Stimulated activated naive CD4-positive, alpha-beta T cell (primary cell): ENCODE results near the gene TMEM131.
"Not testable (repeated sequence)": the region's sequence is repeated elsewhere in the genome, so short reads cannot be mapped to it uniquely, and the experiment has no call there.

ENCODE experiments used
- DNase-seq, 6 experiments: peaks; one replicate each; lab custom pipeline; 2025; lab: John Stamatoyannopoulos, UW

TMEM131 gene

DNA sequence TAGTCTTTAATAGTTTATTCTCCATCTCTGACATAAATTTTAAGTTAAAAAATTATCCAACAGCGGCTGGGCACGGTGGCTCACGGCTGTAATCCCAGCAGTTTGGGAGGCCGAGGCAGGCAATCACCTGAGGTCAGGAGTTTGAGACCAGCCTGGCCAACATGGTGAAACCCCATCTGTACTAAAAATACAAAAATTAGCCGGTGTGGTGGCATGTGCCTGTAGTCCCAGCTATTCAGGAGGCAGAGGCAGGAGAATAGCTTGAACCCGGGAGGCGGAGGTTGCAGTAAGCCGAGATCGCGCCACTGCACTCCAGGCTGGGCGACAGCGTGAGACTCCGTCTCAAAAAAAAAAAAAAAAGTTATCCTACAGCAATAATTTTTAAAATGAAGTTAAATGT lies 39.0 kb downstream of the TMEM131 start:
- not testable (repeated sequence) for DNase-seq

DNA sequence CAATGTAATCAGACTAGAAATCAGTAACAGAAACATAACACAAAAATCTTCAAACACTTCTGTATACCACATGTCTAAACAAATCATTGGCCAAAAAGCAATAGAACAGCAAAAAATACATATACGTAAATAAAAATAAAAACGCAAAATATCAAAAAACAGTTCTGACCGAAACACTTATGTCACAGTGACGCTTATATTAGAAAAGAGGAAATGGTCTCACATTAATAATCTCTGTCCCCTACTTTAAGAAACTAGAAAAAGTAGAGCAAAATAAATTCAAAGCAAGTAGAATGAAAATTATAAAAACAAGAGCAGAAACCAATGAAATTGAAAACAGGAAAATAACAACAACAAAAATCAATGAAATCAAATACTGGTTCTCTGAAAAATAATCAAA lies 41.9 kb downstream of the TMEM131 start:
- DNase-seq: no peak

DNA sequence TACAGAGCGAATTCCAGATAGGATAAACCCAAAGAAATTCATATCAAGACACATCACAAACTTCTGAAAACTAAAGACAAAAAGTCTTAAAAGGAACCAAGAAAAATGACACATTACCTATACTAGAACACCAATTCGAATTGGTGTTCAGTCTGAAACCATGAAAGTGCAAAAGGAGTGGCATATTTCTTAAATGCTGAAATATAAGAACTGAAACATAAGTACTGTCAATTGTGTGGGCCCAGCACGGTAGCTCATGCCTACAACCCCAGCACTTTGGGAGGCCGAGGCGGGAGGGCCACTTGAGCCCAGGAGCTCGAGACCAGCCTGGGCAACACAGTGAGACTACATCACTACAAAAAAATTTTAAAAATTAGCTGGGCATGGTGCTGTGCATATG lies 43.4 kb downstream of the TMEM131 start:
- no peak for DNase-seq

DNA sequence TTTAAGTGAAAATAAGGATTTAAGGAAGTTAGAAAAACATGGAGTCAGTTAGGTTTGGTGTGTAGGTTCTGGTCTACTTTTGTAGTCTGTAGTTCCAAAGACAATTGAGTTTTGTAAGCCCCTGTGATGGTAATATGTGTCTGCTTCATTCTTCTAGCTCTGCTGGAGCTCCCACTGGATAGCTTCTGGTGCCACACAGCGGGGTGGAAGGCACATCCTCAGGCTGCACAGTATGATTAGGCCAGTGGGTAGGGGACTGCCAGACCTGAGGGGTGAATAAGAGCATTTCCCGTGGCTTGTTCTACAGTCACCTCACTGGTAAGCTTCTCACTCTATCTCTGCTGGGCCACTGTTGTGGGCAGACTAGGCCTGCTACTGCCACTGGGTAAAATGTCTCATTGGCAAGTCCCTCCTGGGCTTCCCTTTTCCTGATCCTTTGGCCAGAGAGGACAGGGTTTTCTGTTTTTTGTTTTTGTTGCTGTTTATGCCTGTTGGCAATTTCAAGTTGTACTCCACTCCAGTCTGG lies 44.5 kb downstream of the TMEM131 start:
- DNase-seq: no peak

DNA sequence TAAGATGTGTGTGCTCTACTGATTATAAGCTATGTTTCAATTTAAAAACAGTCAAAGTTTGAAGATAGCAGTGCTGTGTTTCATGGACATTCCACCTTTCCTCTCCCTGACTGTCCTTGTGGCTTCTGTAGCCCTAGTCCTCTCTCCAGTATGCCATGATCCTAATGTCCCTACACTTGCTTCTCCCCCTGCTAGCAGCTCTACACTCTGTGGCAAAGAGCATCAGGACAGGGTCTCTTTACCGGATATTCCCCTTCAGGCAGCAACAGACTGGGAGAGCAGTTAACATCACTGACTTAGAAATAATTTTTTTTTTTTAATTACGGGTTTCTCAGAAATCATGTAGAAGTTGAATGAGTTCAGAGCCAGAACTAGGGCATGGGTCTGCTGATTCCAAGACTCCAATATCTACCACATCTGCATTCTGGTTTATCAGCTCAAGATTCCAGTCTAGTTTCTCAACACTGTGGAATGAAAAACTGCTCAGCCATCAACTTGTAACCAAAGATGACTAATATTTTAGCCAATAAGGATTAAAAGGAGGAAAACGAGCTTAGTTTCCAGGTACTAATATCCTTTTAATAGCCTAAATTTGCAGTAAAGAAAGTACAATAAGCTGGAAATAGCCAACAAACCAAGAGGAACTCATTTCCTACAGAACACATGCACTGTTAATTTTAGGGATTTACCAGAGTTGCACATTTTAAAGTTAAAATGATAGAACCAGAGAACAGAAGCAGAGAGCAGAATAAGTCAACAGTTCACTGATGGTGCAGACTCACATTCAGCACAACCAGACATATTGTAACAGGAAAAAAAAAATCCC lies 45.2 kb downstream of the TMEM131 start:
- DNase-seq: no peak

DNA sequence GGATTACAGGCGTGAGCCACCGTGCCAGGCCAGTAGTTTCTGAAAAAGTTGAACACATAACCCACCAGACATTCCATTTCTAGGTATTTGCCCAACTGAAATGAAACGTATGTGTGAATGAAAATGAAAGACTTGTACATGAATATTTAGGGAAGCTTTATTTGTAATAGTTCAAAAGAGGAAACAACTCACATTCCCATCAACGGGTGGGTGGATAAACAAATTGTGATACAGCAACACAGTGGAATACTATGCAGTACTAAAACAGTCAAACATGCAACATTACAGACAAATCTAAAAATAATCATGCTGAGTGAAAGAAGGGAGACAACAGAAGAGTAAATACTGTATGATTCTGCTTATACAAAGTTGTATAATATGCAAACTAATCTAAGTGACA lies 46.8 kb downstream of the TMEM131 start:
- no peak for DNase-seq

DNA sequence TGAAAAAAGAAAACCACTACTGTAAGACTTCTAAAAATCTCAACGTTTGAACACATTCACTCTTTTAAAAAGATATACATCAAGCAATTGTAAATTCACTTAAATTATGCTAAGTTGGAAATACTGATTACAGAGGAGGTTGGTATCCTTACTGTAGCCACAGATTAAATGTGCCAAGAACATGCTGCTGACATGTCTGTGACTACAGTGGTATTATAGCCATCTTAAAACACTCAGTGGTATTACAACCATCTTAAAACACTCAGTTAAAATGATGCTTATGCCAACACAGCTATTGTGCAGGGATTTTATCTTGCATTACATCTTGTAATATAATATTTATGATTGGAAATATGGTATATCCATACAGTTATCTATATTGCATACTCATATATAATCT lies 50.0 kb downstream of the TMEM131 start:
- no peak for DNase-seq

DNA sequence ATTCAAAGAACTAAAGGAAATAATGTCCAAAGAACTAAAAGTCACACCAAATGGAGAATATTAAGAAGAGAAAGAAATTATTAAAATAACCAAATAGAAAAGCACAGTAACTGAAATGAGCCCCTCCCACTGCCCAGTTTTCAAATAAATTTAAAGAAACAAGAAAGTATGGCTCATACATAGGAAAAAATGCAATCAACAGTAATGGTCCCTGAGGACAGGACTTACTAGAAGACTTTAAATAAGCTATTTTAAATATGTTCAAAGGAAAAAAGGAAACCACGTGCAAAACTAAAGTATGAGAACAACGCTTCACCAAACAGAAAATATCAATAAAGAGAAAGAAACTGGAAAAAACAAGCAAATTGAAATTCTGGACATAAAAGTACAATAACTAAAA lies 58.9 kb downstream of the TMEM131 start:
- DNase-seq: no peak

DNA sequence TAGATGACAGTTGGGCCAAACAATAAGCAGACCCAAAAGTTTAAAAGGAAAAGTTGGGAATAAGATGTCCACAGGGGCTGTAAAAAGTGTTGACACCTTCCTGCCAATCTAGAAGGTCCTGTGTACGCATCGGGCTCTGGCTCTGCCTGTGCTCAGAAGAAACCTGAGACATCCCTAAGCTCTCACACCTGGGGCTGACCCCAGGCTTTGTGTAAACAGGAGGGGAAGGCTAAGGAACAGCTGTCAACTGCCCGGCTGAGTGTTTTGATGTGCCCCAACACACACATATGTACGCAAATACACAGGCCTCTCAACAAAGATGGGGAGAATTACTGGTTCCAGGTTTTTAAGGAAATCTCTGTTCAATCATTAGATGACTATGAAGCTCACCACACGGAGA lies 59.5 kb downstream of the TMEM131 start:
- no peak for DNase-seq

DNA sequence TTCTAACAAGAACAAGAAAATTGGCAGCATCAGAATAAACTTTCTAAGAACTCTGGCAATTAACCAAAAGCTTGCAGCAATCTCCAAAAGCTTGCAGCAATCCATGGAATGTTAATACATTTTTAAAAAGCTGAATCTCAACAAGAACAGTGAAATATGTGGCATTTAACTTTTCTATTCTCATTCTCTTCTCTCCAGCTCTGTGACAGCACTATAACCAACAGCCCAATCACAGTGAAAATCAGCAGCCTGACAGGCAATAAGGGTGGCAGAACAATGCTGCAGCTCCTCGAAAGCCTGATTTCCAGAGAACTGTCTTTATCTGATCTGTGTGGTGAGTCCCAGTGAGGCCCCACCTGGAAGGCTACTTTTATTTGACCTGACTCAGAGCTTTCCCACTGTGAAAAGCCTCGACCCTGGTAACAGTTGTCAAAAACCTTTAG lies 60.0 kb downstream of the TMEM131 start:
- no peak for DNase-seq

DNA sequence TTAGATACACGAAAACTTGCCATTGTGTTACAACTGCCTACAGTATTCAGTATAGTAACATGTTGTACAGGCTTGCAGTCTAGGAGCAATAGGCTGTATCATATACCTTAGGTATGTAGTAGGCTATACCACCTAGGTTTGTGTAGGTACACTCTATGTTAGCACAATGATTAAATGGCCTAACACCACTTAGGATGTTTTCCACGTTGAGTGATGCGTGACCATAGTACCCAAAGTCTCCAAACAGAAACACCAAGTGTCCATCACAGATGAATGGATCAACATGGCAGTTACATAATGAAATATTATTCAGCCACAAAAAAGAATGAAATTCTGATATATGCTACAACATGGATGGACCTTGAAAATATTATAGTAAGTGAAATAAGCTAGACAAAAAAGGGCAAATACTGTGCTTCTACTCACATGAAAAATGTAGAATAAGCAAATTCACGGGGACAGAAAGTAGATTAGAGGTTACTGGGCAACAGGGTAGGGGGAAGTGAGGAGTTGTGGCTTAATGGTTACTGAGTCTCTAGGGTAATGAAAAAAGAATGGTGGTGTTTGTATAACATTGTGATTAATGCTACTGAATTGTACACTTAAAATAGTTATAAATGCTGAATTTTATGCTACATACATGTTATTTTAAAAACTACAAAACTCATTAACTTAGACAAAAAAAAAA lies 62.6 kb downstream of the TMEM131 start:
- no peak for DNase-seq

DNA sequence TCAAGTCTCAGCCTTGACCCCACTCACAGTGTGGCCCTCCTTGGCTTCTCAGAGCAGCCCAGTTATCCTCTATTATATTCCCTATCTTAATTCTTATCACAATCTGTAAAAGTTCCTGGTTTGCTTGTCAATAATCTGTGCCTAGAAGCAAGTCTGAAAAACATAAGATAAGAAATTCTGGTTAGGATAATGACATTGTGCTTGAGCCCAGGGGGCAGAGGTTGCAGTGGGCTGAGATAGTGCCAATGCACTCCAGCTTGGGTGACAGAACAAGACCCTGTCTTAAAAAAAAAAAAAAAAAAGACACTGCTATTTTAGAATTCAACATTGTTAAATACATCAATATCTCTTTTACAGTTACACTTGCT lies 63.9 kb downstream of the TMEM131 start:
- no peak for DNase-seq

DNA sequence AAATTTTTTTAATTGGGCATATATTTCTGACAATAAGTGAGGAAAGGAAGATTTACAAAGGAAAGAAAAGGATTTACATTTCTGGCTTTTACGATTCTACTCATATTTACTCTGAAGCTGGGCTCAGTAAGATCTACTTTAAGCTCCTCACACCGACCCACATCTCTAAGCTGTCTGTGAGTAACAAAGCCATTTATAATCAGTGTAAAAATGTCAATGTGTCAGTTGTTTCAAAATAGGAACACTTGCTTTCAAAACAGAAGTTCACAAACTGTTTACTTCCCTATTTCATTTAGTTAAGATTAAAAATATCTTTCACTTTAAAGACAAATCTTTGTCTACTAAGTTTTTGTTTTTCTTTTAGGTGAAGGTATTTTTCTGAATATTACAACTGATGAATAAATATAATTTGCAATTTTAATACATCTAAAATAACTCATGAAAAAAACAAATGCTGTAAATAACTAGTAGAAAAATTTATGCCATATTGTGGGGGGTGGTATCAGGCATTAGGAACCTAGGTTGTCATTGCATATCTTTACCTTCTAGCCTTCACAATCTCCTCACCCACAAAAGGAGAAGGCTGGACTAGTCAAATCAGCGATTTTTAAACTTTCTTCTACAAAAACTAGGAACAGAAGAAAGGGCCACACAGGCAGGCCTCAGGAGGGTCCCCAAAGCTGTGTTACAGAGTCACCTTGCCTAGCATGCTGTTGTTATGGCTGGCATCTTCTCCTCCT lies 64.5 kb downstream of the TMEM131 start:
- no peak for DNase-seq

DNA sequence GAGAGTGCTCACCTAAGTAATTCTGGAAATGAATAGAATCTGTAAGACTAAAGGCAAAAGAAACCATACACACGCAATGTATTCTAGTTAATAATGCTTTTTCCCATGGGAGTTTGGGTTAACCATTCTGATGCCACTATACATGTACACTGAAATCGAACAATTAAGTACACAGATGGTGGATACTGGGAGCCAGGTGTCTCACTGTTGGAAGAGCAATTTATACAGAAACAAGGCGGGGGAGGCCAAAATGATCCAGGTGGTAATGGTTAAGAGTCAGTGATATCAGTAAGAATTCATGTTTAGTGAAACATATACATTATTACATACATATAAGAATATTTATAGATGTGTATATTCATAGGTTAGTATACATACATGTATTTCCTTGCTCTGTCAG lies 67.2 kb downstream of the TMEM131 start:
- DNase-seq: no peak

DNA sequence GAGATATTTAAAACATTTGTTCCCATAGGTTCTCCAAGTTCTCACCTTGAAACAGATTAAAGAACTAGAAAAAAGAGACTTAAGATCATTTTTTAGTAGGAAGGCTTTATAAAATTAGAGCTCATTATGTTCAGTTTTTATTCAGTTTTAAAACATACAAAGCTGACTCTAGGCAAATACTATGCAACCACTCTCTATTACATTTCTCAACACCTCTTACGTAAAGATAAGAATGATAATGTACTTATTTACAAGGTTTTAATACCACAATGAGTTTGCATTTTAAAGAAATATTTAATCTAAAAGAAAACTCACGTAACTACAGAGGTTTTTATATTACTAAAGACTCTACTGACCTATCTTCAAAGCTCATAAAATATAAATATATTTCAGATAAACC lies 68.8 kb downstream of the TMEM131 start:
- DNase-seq: no peak

DNA sequence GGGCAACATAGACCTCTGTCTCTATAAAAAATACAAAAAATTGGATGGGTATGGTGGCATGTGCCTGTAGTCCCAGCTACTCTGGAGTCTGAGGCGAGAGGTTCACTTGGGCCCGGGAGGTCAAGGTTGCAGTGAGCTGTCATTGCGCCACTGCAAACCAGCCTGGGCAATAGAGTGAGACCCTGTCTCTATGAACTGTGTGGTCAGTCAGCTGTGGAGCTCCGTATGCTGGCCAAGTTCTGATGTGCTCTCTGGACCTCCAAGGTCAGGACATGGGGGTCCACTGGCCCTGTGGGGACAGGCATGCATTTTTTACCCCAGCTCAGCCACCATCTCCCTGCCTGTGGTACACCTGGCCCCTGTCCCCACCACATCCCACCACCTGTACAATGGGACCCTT lies 71.6 kb downstream of the TMEM131 start:
- DNase-seq: no peak

DNA sequence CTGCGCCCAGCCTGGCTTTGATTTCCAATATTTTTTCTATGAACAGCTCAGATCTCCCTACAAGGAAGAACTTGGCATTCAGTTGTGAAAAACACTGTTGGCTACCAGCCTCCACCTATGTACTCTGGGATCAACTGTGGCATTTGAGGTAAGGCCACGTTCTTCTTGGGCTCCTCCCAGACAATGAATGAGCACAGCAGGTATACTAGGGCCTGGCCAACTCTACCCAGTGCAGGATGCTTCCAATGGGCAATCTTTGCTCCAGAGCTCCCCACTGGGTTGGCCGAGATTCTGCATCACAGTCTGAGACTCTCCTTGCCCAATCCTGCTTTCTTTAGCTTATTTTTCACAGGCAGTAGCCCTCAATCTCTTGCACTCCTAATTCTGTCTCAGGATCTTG lies 75.9 kb downstream of the TMEM131 start:
- no peak for DNase-seq

DNA sequence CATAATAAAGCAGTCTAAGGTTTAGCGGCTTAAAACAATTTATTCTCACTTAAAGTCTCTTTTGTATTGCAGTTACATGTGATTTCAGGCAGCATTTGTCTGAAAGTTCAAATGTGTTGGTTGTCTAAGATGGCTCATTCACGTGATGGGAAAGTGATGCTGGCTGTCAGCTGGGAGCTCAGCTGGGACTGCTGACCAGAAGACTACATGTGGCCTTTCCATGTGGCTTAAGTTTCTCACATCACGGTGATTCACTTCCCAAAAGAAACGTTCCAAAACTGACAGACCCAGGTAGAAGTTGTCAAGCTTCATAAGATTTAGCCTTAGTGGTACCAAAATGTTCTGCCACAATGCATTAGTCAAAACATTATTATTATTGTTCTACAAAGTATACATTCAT lies 76.9 kb downstream of the TMEM131 start:
- no peak for DNase-seq

DNA sequence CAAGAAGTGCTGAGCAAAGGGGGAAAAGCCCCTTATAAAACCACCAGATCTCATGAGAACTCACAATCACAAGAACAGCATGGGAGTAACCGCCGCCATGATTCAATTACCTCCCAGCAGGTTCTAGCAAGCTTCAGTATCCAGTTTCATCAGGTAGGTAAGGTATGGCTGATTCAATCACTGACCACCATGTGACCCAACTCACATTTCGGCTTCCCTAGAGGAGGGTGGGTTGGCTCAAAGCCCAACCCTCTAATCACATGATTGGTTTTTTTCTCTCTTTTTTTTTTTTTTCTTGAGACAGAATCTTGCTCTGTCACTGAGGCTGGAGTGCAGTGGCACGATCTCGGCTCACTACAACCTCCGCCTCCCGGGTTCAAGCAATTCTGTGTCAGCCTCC lies 78.1 kb downstream of the TMEM131 start:
- not testable (repeated sequence) for DNase-seq

DNA sequence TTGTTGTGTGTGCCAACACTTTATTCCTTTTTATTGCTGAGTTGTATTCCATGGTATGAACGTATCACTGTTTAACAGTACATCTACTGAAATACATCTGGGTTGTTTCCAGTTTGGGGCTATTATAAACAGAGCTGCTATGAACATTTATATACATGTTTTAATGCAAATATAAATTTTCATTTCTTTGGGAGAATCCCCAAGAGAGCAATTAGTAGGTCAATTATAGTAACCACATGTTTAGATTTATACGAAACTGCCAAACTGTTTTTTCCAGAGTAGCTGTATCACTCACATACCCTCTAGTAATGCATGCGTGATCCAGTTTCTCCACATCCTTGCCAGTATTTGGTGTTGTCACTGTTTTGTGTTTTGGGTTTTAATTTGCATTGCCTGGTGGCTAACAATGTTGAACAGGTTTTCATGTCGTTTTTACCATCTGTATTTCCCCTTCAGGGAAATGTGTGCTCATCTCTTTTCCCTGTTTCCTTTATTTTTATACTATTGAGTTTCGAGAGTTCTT lies 81.0 kb downstream of the TMEM131 start:
- DNase-seq: no peak

DNA sequence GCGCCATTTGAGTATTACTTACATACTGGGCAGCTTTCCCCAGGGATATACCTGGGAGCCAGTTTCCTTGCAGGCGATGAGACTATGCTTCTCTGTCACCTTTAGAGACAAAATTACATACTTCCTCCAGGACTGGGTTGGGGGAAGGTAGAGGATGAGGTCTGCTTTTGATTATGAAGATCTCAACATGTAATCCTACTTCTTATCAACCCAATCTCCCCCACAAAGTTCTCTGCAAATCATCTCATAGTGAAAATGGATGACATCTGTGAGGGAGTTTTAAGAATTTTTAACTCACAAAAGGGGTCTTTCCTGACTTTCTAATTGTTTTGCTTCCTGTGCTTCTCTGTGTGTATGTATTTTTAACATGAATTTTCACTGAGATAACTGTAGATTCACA lies 81.9 kb downstream of the TMEM131 start:
- no peak for DNase-seq

DNA sequence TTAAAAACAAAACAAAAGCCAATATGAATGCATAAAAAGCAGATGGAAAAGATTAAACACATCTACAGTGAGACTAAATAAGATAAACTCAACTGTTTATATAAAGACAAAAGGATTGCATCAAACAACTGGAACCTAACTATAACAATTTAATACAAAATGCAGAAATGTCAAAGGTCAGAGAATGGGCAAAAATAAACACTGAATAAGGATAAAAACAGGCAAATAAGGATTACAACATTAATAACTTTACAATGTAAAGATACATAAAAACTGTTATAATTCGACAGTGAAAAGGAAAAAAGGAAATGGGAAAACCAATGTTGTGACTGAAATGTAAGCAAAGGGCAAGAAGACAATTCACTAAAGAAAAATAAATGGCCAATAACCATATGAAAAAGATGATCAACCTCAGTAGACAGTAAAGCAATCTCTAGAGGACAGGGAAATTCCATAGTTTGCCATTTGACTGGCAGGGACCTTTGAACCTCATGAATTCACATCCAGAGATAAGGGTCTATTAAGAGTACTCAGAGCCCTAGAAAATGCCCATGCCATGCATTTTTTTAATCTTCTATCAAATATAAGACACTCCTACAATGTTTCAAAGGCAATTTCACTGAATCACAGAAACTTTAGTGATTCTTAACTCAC lies 83.7 kb downstream of the TMEM131 start:
- no peak for DNase-seq
